HCT116 (cell line): ENCODE measurements around the gene TAB3. TPM values are rescaled to one million over a fixed set of nuclear protein-coding genes. Genes with fewer than 3 reads are reported as not detected.

Experiments
- ATAC-seq: fragments of 200-7000 bp; cut with Tn5 transposase; 2 replicates; pipeline ENCODE4 v1.9.1; 2020; ENCODE audit warnings: mild to moderate bottlenecking, moderate library complexity
- BruUV-seq: library from RNA; stranded (reverse); fragments of 400-500 nt; replicated peaks from 2 replicates; lab custom pipeline; 2021; lab: Mats Ljungman, UMichigan
- CTCF ChIA-PET: fragments of 300-600 bp; sonication (Branson Sonifier 250); formaldehyde crosslinking; loops from one replicate; lab custom pipeline; 2021; ENCODE audit warnings: antibody characterized with exemption; lab: Charles Lee
- POLR2A ChIA-PET: fragments of 300-600, 350-600 bp; sonication (Branson Sonifier 250); formaldehyde crosslinking; loops from one replicate; lab custom pipeline; 2021; ENCODE audit warnings: antibody characterized with exemption; lab: Charles Lee
- RAD21 ChIA-PET, 2 experiments: fragments of 300-600 bp; sonication (Branson Sonifier 250); formaldehyde crosslinking; loops; one replicate each; lab custom pipeline; 2023; ENCODE audit warnings: low total read pairs in 2 of 2; ENCODE audit not compliant: uncharacterized antibody in 2 of 2, unreplicated experiment in 2 of 2, low non-redundant PET in 1 of 2; lab: Charles Lee
- DNase-seq: peaks from one replicate; pipeline ENCODE4 v3.0.0-alpha.2; 2010; ENCODE audit warnings: low read depth, low spot score
- H2AFZ ChIP-seq: fragments of 200-600 bp; shearing (Covaris generic), sonication (generic); 2 replicates; pipeline ENCODE4 v1.6.1; 2017; ENCODE audit warnings: low read depth, mixed run types, mixed read lengths, antibody characterized with exemption, low read length; ENCODE audit not compliant: poor library complexity, severe bottlenecking
- H3K27ac ChIP-seq: 2 replicates; pipeline ENCODE4 v1.5.1; 2012; ENCODE audit warnings: low read depth, low read length
- H3K27me3 ChIP-seq: fragments of 200-600 bp; sonication (generic); 2 replicates; pipeline ENCODE4 v1.6.1; 2016; ENCODE audit warnings: mixed run types, low read length, mixed read lengths; ENCODE audit not compliant: insufficient read depth
- H3K36me3 ChIP-seq, 2 experiments: fragments of 200-500 bp in 1 of 2; fragments of 200-600 bp in 1 of 2; sonication (Bioruptor generic) in 1 of 2; sonication (generic) in 1 of 2; 2 replicates each; pipeline versions ENCODE4 v1.5.1 to v1.6.1; 2014 to 2016; ENCODE audit warnings: low read length in 2 of 2, inconsistent platforms in 1 of 2, mixed read lengths in 1 of 2, mixed run types in 1 of 2; ENCODE audit not compliant: insufficient read depth in 2 of 2, control insufficient read depth in 1 of 2
- H3K4me1 ChIP-seq, 2 experiments: fragments of 200-600 bp in 1 of 2; sonication (generic) in 1 of 2; 2 replicates each; pipeline versions ENCODE4 v1.5.1 to v1.6.1; 2012 to 2017; ENCODE audit warnings: low read length in 2 of 2, inconsistent platforms in 1 of 2, mild to moderate bottlenecking in 1 of 2, mixed read lengths in 1 of 2, mixed run types in 1 of 2, moderate library complexity in 1 of 2; ENCODE audit not compliant: insufficient read depth in 2 of 2, control insufficient read depth in 1 of 2
- H3K4me2 ChIP-seq: fragments of 200-600 bp; sonication (generic); 2 replicates; pipeline ENCODE4 v1.6.1; 2017; ENCODE audit warnings: mixed run types, low read length, mixed read lengths
- H3K4me3 ChIP-seq, 2 experiments: fragments of 200-600 bp in 1 of 2; sonication (generic) in 1 of 2; replicated peaks in 1 of 2; 2 replicates each; pipeline ENCODE4 v1.5.1; 2011 to 2016; ENCODE audit warnings: low read length in 2 of 2, control low read depth in 1 of 2, low read depth in 1 of 2, mild to moderate bottlenecking in 1 of 2, mixed read lengths in 1 of 2, mixed run types in 1 of 2
- H3K79me2 ChIP-seq: fragments of 200-600 bp; sonication (generic); 2 replicates; pipeline ENCODE4 v1.6.1; 2017; ENCODE audit warnings: mild to moderate bottlenecking, mixed run types, low read length, moderate library complexity, mixed read lengths; ENCODE audit not compliant: insufficient read depth
- H3K9ac ChIP-seq: fragments of 200-600 bp; sonication (generic); 2 replicates; pipeline ENCODE4 v1.6.1; 2016; ENCODE audit warnings: low read length, mixed read lengths
- H3K9me2 ChIP-seq: fragments of 200-600 bp; sonication (generic), shearing (Covaris generic); 2 replicates; pipeline ENCODE4 v1.6.1; 2017; ENCODE audit warnings: mixed run types, mild to moderate bottlenecking, moderate library complexity; ENCODE audit not compliant: insufficient read depth
- H3K9me3 ChIP-seq, 2 experiments: fragments of 200-500 bp in 1 of 2; fragments of 200-600 bp in 1 of 2; sonication (Bioruptor generic) in 1 of 2; sonication (generic) in 1 of 2; 2 replicates each; pipeline ENCODE4 v1.6.1; 2014 to 2017; ENCODE audit warnings: low read length in 2 of 2, mixed read lengths in 2 of 2, inconsistent platforms in 1 of 2, low read depth in 1 of 2, mild to moderate bottlenecking in 1 of 2, mixed run types in 1 of 2, moderate library complexity in 1 of 2; ENCODE audit not compliant: control insufficient read depth in 1 of 2, insufficient read depth in 1 of 2
- H4K20me1 ChIP-seq: fragments of 200-600 bp; sonication (generic), shearing (Covaris generic); 2 replicates; pipeline ENCODE4 v1.6.1; 2017; ENCODE audit warnings: mixed run types, mild to moderate bottlenecking, moderate library complexity; ENCODE audit not compliant: insufficient read depth
- CBX3 ChIP-seq: IDR thresholded peaks from 2 replicates; pipeline ENCODE4 v1.6.1; 2012; ENCODE audit warnings: low read depth
- EGR1 ChIP-seq: IDR thresholded peaks from 2 replicates; pipeline ENCODE4 v1.6.1; 2012; ENCODE audit warnings: low read depth
- ELF1 ChIP-seq: IDR thresholded peaks from 2 replicates; pipeline ENCODE4 v1.6.1; 2012; ENCODE audit warnings: low read depth, borderline replicate concordance
- EZH2phosphoT487 ChIP-seq: fragments of 200-600 bp; IDR thresholded peaks from 2 replicates; pipeline ENCODE4 v1.6.1; 2018; ENCODE audit warnings: antibody characterized with exemption, borderline replicate concordance
- FOSL1 ChIP-seq: IDR thresholded peaks from 2 replicates; pipeline ENCODE4 v1.6.1; 2012; ENCODE audit warnings: low read depth
- POLR2AphosphoS5 ChIP-seq: IDR thresholded peaks from 2 replicates; pipeline ENCODE4 v1.6.1; 2011; ENCODE audit warnings: mild to moderate bottlenecking, low read depth, low read length, moderate library complexity
- RAD21 ChIP-seq: IDR thresholded peaks from 2 replicates; pipeline ENCODE4 v1.6.1; 2012; ENCODE audit warnings: low read depth, mild to moderate bottlenecking
- SP1 ChIP-seq: IDR thresholded peaks from 2 replicates; pipeline ENCODE4 v1.6.1; 2012; ENCODE audit warnings: low read depth
- TCF7L2 ChIP-seq: IDR thresholded peaks from 2 replicates; pipeline ENCODE4 v1.7.0; 2011; ENCODE audit warnings: borderline replicate concordance, inconsistent platforms; ENCODE audit not compliant: insufficient read depth, insufficient read length; ENCODE audit errors: extremely low read depth
- YY1 ChIP-seq: IDR thresholded peaks from 2 replicates; pipeline ENCODE4 v1.6.1; 2011; ENCODE audit warnings: low read length, low read depth, moderate library complexity, mild to moderate bottlenecking; ENCODE audit not compliant: insufficient replicate concordance; ENCODE audit errors: extremely low read depth
- ZBTB33 ChIP-seq: IDR thresholded peaks from 2 replicates; pipeline ENCODE4 v1.6.1; 2011; ENCODE audit warnings: mild to moderate bottlenecking, low read length, moderate library complexity; ENCODE audit not compliant: insufficient replicate concordance; ENCODE audit errors: extremely low read depth
- ZFX ChIP-seq: fragments of 450-650 bp; IDR thresholded peaks from 2 replicates; pipeline ENCODE4 v1.6.1; 2017
- ZNF274 ChIP-seq: fragments of 200-500 bp; sonication (Bioruptor generic); IDR thresholded peaks from 2 replicates; pipeline ENCODE4 v1.6.1; 2014; ENCODE audit warnings: mild to moderate bottlenecking, low read depth, low read length, inconsistent platforms
- intact Hi-C: fragments of 100-400 bp; cut with micrococcal nuclease; formaldehyde crosslinking; loops from 2 replicates; pipeline ENCODE4 v1.10.0; 2022
- total RNA-seq: library from RNA; stranded (reverse); gene quantifications from one replicate; pipeline ENCODE4 v1.2.1, GENCODE V29; 2021; ENCODE audit not compliant: unreplicated experiment
- TF ChIP-seq, protein P1 (sequence below): IDR thresholded peaks from 2 replicates; pipeline ENCODE4 v1.6.1; 2012

The TAB3 gene
- total RNA-seq, 1 experiment from 2014 or later: 11.2 TPM

DNA sequence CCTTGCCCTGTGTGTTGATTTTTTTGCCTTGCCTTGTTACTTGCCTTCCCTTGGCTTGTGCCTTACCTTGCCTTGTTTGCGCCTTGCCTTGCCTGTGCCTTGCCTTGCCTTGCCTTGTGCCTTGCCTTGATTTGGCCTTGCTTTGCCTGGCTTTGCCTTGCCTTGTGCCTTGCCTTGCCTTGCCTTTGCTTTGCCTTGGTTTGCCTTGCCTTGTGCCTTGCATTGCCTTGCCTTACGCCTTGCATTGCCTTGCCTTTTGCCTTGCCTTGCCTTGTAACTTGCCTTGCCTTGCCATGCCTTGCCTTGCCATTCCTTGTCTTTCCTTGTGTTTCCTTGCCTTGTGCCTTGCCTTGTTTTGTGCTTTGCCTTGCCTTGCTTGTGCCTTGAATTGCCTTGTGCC is 94.6 kb downstream of the TAB3 start:
- Histone ChIP-seq H3K9me2 (no peaks in the 10 kb centered on the region), H4K20me1 (no peaks in the 10 kb centered on the region), H2AFZ (no peak overlapping the region), H3K4me2 (no peak overlapping the region), H3K9me3 (no peaks in the 10 kb centered on the region), H3K4me1 (no peaks in the 10 kb centered on the region)
- no peak for DNase-seq
- ATAC-seq: no peak
- ChIA-PET POLR2A (no interaction called here), CTCF (no interaction called here)
- intact Hi-C loops: no loop called here
- TF ChIP-seq ZBTB33 (no peak), EGR1 (no peak)
- TF ChIP-seq, all 23 proteins: peak for 0
- no peak overlapping the region for H3K9ac ChIP-seq
- H3K27me3 ChIP-seq: no peaks in the 10 kb centered on the region
- no peak overlapping the region for H3K4me3 ChIP-seq
- RAD21 ChIA-PET: no interaction called here
- no peaks in the 10 kb centered on the region for H3K36me3 ChIP-seq
- no TSS peak for BruUV-seq
- H3K27ac ChIP-seq: no peak overlapping the region
- H3K79me2 ChIP-seq: no peaks in the 10 kb centered on the region

- no peak overlapping the region for H2AFZ ChIP-seq
- intact Hi-C loops: no loop called here
- no peaks in the 10 kb centered on the region for H3K4me1 ChIP-seq
- RAD21 ChIA-PET: no interaction called here
- no peak overlapping the region for H3K4me2 ChIP-seq
- POLR2A ChIA-PET: no interaction called here
- no peaks in the 10 kb centered on the region for H3K9me2 ChIP-seq
- no peak for DNase-seq
- CTCF ChIA-PET: no interaction called here
- no peak for ATAC-seq
- no peak for TF ChIP-seq EGR1
- TF ChIP-seq YY1: no peak
- TF ChIP-seq RAD21: no peak
- TF ChIP-seq ZFX: no peak
- no peak for TF ChIP-seq ZNF274
- no peak for TF ChIP-seq POLR2AphosphoS5
- TF ChIP-seq, protein P1, sequence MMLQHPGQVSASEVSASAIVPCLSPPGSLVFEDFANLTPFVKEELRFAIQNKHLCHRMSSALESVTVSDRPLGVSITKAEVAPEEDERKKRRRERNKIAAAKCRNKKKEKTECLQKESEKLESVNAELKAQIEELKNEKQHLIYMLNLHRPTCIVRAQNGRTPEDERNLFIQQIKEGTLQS: no peak
- no peak for TF ChIP-seq ELF1
- TF ChIP-seq TCF7L2: no peak
- no peak for TF ChIP-seq SP1
- no peak for TF ChIP-seq EZH2phosphoT487
- no peak for TF ChIP-seq CBX3
- no peak for TF ChIP-seq FOSL1
- H4K20me1 ChIP-seq: no peaks in the 10 kb centered on the region
- H3K27me3 ChIP-seq: no peaks in the 10 kb centered on the region
- no peaks in the 10 kb centered on the region for H3K9me3 ChIP-seq
- H3K9ac ChIP-seq: no peak overlapping the region
- no peak overlapping the region for H3K4me3 ChIP-seq
- no peak overlapping the region for H3K27ac ChIP-seq
- BruUV-seq: no TSS peak
- no peaks in the 10 kb centered on the region for H3K79me2 ChIP-seq
- no peaks in the 10 kb centered on the region for H3K36me3 ChIP-seq
Measured at GRCh38 chrX:30793767-30794103, 95.3 kb downstream of the TAB3 start.
